ENCODE measurements around the gene TCF7L1.

Gene TCF7L1

GRCh38 chr2:85240055-85240454 is 106.9 kb downstream of the TCF7L1 start:
- H3K4me1 ChIP-seq: peaks cover 0 to 28% (median 10%) of the 10 kb centered on the region in 4 donors
- no peaks in the 10 kb centered on the region for H3K27me3 ChIP-seq
- DNase-seq: no peak
- TF ChIP-seq, protein P1, sequence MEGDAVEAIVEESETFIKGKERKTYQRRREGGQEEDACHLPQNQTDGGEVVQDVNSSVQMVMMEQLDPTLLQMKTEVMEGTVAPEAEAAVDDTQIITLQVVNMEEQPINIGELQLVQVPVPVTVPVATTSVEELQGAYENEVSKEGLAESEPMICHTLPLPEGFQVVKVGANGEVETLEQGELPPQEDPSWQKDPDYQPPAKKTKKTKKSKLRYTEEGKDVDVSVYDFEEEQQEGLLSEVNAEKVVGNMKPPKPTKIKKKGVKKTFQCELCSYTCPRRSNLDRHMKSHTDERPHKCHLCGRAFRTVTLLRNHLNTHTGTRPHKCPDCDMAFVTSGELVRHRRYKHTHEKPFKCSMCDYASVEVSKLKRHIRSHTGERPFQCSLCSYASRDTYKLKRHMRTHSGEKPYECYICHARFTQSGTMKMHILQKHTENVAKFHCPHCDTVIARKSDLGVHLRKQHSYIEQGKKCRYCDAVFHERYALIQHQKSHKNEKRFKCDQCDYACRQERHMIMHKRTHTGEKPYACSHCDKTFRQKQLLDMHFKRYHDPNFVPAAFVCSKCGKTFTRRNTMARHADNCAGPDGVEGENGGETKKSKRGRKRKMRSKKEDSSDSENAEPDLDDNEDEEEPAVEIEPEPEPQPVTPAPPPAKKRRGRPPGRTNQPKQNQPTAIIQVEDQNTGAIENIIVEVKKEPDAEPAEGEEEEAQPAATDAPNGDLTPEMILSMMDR (IDR thresholded peaks at IDR 0.05): no peak
- intact Hi-C loops (cut with DNase I; ENCODE audit: low total_unique reads): no loop called here
- H3K27ac ChIP-seq: peak overlapping the region; percentile 8 to 32
- no peak overlapping the region for H3K4me3 ChIP-seq
- H3K36me3 ChIP-seq: no peaks in the 10 kb centered on the region
- no peaks in the 10 kb centered on the region for H3K9me3 ChIP-seq

- H3K27me3 ChIP-seq: no peaks in the 10 kb centered on the region
- no peaks in the 10 kb centered on the region for H3K36me3 ChIP-seq
- H3K4me3 ChIP-seq: no peak overlapping the region
- TF ChIP-seq, protein P1 (IDR thresholded peaks at IDR 0.05): no peak
- H3K4me1 ChIP-seq: peaks cover 0 to 45% (median 19%) of the 10 kb centered on the region in 4 donors
- no peaks in the 10 kb centered on the region for H3K9me3 ChIP-seq
- H3K27ac ChIP-seq: no peak overlapping the region
- DNase-seq: no peak
- intact Hi-C loops (cut with DNase I; ENCODE audit: low total_unique reads): no loop called here
Measured at GRCh38 chr2:85242321-85242720, 109.1 kb downstream of the TCF7L1 start.

DNA sequence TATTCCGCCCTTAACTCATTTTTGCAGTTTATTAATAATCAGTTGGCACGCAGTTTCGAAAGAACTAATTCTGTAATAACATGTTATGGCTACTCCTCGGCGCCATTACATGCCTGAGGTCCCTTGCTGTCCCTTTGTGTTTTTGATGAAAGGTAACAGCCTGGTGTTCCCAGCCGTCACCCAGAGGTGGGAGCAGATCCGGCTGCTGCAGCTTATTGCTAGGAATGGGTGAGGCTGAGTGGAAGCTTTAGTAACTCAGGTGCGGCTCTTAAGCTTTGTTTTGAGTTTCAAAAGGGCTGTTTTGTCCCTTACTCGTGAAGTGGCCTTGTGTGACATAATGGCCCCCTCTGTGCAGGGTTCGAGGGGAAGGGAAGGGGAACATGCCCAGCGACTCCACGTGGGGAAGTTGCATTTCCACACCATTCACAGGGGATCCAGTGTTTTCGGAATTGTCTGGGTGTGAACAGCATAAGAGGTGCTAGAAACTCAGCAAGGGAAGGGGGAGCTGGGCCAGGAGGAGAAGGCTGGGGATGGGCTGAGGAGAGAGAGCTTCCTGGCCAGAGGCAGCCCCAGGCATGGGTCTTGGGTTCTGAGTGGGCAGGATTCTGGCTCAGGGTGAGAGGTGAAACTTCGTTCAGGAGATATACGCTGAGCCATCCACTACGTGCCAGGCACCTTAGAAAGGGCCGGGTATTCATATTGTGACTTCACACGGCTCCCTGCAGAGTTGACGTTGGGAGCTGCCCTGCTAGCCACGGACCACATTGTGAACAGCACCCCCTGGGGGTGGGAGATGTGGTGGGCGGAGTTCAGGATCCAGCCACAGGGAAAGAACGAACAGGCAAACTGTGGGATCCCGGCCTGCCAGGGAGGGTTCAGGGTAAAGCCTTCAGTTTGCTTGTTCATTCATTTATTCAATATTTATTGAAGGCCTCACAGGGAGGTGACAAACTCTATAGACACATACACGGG is 110.2 kb downstream of the TCF7L1 start:
- H3K27ac ChIP-seq: no peak overlapping the region
- H3K9me3 ChIP-seq: no peaks in the 10 kb centered on the region
- TF ChIP-seq, protein P1 (IDR thresholded peaks at IDR 0.05): peak; percentile 21 to 45
- intact Hi-C loops (cut with DNase I; ENCODE audit: low total_unique reads): no loop called here
- H3K27me3 ChIP-seq: no peaks in the 10 kb centered on the region
- no peaks in the 10 kb centered on the region for H3K36me3 ChIP-seq
- DNase-seq: peak in 1 of 2 donors; percentile 50
- peaks cover 0 to 55% (median 28%) of the 10 kb centered on the region in 4 donors for H3K4me1 ChIP-seq
- no peak overlapping the region for H3K4me3 ChIP-seq

DNA sequence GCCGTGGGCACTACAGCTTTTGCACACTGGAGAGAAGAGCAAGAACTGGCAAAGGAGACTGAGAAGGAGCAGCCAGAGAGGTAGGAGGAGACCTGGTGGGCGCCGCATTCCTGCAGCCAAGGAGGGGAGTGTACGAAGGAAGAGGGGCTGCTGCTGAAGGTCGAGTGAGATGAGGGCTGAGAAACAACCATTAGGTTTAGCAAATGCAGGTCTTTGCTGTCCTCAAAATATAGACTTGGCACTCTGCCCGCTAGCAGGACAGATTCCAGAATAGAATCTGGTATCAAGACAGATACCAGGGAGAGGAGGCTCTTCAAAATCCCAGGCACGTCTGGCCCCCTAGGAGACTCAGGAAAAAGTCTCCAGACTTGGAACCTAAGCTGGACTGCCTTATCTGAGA is 111.6 kb downstream of the TCF7L1 start:
- H3K4me1 ChIP-seq: peaks cover 0 to 69% (median 42%) of the 10 kb centered on the region in 4 donors
- no peak overlapping the region for H3K4me3 ChIP-seq
- intact Hi-C loops (cut with DNase I; ENCODE audit: low total_unique reads): no loop called here
- TF ChIP-seq, protein P1 (IDR thresholded peaks at IDR 0.05): no peak
- H3K9me3 ChIP-seq: no peaks in the 10 kb centered on the region
- H3K27me3 ChIP-seq: no peaks in the 10 kb centered on the region
- no peak for DNase-seq
- no peak overlapping the region for H3K27ac ChIP-seq
- no peaks in the 10 kb centered on the region for H3K36me3 ChIP-seq

- Histone ChIP-seq H3K4me3 (no peak overlapping the region), H3K4me1 (peaks cover 0 to 70% (median 44%) of the 10 kb centered on the region in 4 donors), H3K9me3 (no peaks in the 10 kb centered on the region), H3K27ac (peak overlapping the region in 1 of 2 donors; percentile 34), H3K27me3 (no peaks in the 10 kb centered on the region), H3K36me3 (no peaks in the 10 kb centered on the region)
- DNase-seq: no peak
- TF ChIP-seq, protein P1 (IDR thresholded peaks at IDR 0.05): no peak
- intact Hi-C loops (cut with DNase I; ENCODE audit: low total_unique reads): no loop called here
Measured at GRCh38 chr2:85245891-85246290, 112.7 kb downstream of the TCF7L1 start.

Measured in tibial artery (tissue), 4 donors.